ENCODE data around the gene S100A13.
"Not testable (repeated sequence)": the region's sequence is repeated elsewhere in the genome, so short reads cannot be mapped to it uniquely, and the experiment has no call there.

Gene S100A13

DNA sequence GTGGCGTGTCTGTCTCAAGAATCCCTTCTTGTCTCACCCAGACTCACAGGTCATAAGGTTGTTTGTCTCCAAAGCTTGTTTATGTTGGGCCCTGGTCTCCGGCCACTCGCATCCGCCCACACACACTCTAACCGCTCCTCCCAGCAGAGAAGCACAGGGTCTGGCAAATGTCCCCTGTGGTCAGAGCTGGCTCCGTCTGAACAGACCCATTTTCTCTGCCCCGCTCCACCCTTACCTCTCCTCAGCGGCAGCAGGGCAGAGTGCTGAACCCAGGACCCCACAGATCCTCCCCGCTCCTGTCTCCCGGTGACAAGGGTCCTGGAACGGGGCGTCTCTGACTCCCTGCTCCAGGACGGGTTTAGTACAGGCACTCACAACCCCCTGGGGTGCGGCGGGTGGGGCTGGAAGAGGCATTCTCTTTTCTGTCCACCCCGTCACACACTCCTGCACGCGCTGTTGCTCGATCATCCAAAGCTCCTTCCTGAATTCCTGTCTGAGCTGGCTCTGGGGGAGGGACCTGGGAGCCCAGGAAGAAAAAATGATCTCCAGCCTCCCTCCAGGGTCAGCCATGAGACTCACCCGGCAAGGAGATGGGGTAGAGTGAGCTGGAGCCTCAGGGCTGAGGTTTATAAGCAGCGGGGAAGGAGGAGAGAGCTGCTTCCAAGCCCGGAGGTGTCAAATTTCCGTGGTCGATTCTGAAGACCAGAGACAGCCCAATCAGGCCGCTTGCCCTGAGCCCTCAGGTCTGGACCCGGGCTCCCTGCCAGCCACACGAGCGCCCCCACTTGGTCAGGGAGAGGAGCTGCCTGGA, at the start of gene S100A13:
S100A13 (minus strand) TSS at position 602 of the 811 bp plus-strand sequence. CDS start 1,033 bp downstream, outside the sequence.
- peak; percentile 93 for DNase-seq

DNA sequence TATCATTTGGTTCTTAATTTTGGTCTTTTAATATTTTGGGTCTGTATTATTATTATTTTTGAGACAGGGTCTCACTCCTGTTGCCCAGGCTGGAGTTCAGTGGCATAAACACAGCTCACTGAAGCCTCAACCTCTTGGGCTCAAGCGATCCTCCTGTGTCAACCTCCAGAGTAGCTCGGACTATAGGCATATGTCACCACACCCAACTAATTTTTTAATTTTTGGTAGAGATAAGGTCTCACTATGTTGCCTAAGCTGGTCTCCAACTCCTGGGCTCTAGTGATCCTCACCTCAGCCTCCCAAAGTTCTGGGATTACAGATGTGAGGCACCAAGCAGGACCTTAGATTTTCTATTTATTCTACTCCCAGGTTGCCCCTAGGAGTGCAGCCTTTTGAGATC, 46.2 kb upstream of the S100A13 start:
- no peak for DNase-seq

DNA sequence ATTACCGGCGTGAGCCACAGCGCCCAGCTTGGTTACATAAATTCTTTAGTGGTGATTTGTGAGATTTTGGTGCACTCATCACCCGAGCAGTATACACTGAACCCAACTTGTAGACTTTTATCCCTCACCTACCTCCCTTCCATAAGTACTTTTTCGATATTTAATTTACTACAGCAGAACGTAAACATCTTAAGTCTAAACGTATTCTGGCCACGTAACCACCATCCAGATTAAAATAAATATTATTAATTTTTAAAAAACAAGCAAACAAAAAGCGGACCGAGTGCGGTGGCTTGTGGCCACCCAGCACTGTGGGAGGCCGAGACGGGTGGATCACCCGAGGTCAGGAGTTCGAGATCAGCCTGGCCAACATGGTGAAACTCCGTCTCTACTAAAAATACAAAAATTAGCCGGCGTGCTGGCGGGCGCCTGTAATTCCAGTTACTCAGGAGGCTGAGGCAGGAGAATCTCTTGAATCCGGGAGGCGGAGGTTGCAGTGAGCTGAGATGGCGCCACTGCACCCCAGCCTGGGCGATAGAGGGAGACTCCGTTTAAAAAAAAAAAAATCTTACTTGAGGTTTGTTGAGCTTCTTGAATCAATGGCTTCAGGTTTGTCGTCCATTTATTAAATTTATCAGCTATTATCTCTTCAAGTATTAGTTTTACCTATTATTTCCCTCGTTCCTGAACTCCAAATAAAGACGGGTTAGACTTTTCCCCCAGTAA, 44.5 kb upstream of the S100A13 start:
- peak; percentile 78 for DNase-seq

DNA sequence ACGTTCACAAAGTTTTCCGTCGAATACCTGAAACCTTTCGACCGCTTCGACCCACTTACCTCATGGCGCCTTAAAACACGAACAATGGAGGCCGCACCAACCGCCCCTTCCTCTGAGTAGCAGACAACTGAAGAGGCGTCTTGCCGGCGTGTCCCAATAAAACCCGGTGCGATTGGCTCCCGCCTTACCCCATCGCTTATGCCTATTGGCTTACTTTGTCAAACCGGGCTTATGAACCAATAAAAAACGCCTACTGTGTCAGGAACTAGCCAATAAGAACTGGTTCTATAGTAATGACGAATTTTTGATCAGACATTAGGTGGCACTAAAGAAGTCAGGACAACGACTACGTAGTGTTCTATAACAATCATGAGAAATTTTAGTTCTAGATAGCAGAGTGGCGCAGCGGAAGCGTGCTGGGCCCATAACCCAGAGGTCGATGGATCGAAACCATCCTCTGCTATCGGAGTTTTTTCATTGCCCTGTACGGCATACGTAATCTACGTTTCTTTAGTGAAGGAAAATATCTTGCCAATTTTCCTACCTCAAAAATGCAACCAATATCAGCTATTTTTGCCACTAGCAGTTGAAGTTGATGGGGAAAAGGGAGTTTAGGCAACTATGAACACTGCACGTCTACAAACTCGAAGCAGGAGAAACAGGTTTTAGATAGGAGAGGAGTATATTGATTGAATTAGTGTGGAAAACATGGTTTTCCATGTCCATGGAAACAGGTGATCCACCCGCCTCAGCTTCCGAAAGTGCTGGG, 43.7 kb upstream of the S100A13 start, which contains the start of gene ILF2:
ILF2 (minus strand) TSS at position 135 of the 769 bp plus-strand sequence; CDS start at position 64, 71 bp downstream.
- peak; percentile 100 for DNase-seq

DNA sequence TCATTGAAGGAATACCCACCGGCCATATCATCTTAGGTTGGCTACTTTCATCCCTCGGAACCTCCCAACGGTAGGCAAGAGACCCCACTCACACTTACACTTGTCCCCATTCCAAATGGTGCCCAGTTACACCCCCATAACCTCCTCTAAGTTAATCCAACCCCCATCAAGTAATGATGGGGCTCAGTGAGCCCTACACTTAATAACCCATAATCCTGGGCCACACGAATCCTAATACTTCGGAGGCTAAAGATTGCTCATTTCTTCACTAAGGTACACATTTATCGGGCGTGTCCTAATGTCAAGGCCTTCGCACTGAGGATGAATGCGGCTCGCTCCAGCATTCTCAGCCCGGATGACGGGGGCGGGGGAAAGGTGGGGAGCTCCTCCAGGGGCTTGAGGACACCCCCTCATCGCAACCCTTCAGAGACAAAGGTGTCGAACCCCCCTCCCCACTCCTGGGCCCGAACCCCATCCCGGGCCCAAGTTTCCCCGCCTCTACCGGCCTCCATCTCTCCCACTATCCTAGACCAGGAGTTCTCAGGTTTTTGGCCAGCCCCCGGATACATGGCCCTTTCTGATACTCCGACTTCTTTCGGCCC, 43.1 kb upstream of the S100A13 start:
- no peak for DNase-seq

DNA sequence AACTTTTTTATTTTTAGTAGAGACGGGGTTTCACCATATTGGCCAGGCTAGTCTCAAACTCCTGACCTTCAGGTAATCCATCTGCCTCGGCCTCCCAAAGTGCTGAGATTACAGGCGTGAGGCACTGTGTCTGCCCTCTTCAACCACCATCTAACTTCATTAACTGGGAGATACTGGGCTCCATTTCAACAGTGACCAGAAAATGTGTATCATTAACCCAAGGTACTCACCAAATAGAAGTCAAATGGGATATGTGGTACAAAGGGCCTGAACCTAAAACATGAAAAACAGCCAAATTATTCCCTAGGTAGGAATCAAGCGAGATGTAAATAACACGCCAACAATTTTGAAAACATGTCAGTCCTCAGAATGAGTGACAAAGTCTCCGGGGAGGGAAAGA, 42.3 kb upstream of the S100A13 start:
- no peak for DNase-seq

DNA sequence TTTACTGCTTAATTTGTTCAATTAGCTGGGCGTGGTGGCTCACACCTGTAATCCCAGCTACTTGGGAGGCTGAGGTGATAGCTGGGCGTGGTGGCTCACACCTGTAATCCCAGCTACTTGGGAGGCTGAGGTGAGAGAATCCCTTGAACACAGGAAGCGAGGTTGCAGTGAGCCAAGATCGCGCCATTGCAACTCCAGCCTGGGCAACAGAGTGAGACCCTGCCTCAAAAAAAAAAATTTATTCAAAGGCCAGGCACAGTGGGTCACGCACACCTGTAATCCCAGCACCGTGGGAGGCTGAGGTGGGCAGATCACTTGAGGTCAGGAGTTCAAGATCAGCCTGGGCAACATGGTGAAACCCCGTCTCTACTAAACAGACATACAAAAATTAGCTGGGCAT, 41.4 kb upstream of the S100A13 start:
- not testable (repeated sequence) for DNase-seq

DNA sequence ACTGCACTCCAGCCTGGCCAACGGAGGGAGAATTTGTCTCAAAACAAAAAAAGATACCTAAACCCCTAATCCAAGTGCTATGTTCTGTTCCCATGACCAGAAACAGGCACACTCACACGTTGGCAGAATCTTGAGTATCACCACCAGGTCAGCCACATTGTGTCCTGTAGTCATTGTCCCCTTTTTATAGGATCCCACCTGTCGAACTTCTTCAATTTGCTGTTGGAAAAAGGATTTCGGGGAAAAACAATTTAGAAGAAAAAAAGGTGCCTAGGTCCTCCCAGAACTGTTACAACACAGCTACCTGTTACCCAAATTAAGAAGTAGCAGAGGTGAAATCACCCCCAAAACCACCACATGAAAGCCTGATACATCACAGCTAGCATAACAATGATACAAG, 40.1 kb upstream of the S100A13 start:
- DNase-seq = no peak

DNA sequence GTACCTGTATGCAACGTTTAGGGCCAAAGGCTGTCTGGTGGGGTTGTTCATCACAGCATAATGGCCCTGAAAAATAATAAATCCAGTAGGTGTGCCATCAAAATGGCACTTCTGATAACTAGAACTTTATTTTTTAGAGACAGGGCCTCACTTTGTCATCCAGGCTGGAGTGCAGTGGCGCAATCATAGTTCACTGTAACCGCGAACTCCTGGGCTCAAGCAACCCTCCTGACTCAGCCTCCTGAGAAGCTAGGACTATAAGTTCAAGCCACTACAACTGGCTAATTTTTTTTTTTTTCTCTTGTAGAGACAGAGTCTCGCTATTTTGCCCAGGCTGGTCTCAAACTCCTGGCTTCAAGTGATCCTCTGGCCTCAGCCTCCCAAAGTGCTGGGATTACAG, 35.9 kb upstream of the S100A13 start:
- no peak for DNase-seq

DNA sequence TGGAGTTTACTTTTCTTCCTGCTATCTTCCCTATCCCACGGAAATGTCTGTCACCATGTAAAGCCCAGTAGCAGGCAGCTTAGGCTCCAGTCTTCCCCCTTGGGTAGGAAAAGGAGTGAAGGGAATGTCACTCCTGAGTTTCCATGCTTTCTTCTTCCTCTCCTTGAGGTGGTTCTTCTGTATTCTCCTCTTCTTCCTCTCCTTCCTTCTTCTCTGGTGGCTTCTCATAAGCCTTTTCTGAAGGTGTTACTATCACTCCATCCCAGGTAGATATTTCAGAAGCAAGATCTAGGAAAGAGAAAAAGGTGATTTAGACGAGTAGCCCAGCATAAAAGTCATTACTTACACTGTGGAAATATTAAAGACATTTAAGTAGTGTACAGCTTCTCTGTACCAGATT, 35.0 kb upstream of the S100A13 start:
- DNase-seq = no peak

DNA sequence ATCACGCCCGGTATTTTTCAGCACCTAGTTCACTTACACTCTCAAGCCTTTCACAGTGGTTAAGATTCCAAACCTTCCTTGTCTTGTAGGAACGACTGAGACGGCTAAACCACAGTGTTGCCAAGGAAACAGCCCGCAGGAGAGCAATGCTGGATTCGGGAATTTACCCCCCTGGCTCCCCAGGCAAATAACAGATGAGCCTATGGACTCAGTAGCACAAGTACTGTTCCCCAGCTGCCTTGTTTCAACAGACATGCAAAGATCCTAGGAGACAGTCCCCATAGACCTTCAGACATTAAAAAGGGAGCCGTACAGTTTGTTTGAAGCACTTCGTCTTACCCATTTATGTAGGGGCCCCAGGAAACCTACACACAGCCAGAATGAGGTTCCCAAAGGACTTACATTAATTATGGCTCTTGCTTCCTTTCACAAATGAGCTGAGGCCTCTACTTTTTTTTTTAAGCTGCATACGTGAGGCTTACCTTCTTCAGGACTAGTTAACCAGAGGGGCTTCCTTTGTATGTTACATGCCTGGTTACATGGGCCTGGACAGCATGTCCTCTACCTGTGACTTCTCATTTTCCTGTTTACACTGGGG, 33.9 kb upstream of the S100A13 start:
- DNase-seq = no peak

DNA sequence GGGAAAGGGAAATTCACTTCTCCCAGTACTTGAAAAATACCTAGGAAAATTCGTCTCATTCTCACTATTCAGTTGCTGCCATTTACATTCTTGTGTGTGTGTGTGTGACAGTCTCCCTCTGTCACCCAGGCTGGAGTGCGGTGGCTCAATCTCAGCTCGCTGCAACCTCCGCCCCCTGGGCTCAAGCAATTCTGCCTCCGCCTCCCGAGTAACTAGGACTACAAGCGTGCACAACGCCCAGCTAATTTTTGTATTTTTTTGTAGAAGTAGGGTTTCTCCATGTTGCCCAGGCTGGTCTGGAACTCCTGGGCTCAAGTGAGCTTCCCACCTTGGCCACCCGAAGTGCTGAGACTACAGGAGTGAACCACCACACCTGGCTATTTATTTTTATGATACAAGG, 32.4 kb upstream of the S100A13 start:
- DNase-seq = no peak

DNA sequence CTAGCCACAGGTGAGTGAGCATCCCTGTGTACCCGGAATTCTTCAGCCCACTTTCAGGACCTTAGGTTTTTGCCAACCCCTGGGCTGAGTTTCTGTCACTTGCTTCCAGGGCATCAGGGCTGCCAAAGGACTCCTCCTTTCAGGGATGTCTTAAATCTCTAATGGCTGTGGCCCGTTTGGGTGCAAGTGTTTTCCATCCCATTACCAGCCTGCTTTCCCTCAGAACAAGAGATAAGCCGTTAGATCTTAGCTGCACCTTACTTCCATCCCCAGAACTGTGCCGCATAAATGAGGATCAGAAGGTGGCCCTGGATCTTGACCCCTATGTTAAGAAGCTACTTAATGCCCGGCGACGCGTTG, 31.9 kb upstream of the S100A13 start:
- DNase-seq = no peak

DNA sequence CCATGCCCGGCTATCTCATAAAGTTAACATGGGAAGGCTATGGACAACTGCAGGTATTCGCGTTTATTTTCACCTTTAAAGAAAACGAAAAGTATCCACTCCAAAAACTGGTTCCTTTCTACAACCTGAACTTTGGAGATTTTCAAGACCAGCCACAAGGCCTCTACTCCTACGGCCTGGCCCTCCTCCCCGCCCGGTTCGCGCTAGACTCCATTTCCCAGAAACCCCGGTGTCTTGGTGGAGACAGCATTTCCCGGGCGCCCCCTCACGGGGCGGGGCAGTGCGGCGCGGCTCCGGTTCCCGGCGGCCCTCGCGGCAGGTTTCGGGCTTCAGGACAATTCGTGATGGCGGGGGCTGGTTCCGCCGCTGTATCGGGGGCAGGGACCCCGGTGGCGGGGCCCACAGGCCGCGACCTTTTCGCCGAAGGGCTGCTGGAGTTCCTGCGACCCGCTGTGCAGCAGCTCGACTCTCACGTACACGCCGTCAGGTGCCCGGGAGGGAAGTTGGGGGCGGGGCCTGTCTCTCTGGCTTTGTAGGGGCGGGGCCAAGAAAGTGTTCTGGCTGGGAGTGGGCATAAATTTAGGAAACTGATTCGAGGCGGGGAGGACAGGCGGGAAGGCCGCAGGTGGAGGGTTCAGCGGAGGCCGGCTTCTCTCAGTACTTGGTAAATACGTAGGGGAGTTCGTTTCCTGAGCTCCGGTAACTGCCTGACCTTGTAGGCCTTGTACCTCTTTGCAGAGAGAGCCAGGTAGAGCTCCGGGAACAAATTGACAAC, 31.3 kb upstream of the S100A13 start, which contains the start of gene SNAPIN:
SNAPIN (plus strand) TSS at position 304 of the 775 bp plus-strand sequence; CDS start at position 345, 41 bp downstream.
- DNase-seq = peak; percentile 92

DNA sequence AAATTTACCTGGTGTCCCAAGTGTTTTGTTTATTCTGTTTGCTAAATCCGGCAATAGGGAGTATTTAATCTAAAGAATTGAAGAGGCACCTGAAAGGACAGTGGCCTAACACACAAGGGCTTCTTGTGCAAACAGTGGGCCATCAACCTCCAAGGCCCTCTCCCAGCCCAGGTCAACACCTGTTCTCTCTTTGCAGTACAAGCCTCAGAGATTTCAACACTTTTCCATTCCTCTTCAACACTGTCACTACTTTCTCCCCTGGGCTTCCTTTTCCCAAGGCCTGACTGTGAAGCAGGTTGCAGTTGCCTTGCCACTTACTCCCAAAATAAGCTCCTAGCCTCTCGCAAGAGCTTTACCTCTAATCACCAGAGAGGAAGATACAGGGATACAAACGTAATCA, 28.0 kb upstream of the S100A13 start:
- no peak for DNase-seq

DNA sequence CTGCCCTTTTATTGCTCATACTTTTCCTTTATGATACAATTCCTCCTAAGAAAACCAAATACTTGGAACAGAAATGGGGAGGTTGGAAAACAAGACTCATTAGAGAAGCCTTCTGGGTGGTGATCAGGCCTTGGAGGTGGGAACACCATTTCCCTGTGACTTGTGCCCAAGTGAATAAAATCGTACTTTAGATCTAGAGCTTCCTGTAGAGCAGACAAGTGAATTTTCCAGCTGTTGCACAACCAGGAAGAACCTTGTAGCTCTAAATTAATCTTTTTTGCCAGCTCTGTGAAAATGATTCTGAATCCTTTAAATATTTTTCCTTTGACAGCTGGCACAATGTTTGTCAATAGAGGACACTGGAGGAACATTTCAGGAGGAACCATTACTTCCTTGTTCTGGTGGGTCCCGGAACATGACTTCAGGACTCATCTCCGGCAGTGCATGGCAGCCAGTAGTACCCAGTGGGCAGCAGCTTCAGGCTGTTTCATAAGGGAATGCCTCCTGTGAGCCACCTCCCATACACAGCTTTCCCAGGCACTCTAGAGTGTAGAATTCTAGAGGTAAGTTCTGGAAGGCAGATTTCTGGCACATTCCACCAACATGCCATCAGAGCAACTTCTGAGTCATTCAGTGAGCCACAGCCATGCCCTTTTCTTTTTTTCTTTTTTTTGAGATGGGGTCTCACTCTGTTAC, 25.6 kb upstream of the S100A13 start:
- no peak for DNase-seq

DNA sequence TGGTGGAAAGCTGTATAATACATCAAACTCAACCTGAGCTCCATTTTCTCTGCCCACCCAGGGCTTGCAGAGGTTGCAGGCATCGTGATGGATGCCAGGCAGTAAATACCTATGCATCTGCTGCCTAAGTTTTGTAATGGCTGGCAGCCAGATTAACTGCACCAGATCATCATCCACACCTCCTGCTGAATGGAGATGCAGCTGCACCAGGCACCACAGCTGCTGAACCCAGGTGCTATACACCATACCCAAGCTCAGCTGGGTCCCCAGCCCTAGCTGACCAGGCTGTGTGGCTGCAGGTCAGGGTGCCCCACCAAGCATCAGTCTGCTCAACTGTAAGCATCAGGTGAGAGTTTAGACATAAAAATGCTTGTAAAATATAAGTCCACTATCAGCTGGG, 24.5 kb upstream of the S100A13 start:
- DNase-seq = no peak

DNA sequence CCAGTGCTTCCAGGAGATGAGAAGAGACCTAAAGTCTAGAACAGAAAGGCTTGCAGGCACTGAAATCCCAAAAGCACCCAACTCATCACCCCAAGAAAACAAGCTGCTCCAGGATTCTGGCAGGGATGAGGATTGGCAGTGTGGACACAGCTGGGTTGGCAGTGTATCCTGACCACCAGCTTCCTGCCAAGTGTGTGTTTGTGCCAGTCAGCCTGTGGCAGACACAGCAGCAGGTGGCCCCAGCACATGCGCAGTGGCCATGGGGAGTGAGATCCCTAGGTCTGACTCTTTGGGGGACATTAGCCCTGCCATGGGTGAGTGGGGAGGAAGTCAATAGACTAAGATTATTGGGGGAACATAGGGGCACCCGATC, 22.5 kb upstream of the S100A13 start:
- DNase-seq = no peak

DNA sequence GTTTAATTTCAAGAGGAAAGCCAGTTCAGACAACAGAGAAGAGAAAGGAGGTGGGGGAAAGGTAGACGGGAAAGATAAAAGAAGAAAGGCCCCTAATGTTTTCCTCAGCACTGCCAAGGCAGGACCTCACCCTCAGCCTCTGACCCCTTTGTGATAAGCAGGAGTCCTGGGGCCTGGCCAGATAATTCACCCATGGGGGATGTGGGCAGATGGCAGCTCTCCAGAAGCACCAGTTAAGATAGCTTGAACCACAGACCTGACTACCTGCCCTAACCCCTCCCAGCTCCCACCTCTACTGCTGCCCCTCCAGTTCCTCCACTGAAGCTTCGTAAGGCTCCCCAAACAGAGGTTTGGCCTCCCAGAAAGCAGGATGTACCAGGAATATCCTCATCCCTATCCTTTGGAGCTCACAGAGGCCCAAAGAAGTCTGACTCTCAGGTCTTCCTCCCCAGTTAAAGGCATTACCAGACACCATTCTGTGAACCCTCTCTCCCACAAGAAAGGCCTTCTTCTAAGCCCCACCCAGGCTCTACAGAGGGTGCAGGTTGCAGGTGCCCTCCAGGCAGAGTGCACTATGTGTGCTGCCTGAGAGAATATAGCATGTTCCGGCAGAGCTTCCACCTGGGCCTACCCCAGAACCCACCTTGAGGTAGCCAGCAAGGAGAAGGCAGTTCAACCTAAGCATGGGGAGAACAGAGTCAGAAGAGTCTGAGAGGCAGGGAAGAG, 22.0 kb upstream of the S100A13 start:
- no peak for DNase-seq

DNA sequence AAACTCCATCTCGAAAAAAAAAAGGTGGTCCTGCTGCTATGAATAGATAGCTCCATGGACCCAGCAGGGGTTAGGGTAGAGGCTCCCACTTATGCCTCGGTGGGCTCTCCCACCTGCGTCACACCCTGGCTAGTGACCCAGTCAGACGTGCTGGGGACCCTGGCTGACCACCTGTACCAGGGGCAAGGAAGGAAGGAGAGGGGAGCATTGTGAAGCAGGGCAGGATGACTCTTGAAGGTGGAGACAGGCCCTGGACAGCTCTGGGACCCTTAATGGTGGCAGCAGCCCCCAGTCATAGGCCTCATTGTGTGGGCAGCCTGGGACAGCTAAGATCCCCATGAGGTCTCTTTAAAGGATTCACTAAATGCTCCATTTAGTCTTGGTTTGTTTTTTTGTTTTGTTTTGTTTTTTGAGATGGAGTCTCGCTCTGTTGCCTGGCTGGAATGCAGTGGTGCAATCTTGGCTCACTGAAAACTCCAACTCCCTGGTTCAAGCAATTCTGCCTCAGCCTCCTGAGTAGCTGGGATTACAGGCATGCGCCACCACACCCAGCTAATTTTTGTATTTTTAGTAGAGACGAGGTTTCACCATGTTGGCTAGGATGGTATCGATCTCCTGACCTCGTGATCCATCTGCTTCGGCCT, 20.8 kb upstream of the S100A13 start:
- DNase-seq = no peak
